Dermis microvascular lymphatic vessel endothelial cell (primary cell): Measurements from ENCODE around the gene SEPTIN12. TPM values are rescaled to one million over a fixed set of nuclear protein-coding genes. Genes with fewer than 3 reads are reported as not detected.

Source experiments
- DNase-seq, 2 donors: peaks; one replicate each; pipeline versions ENCODE4 v3.0.0 to v3.0.0-alpha.2; 2010; ENCODE audit warnings: low read depth in 2 of 2
- total RNA-seq: library from RNA; depleted of rRNA; stranded (reverse); fragments of >200 nt; gene quantifications from 2 replicates; pipeline ENCODE4 v1.2.1, GENCODE V29; 2014

SEPTIN12 gene
- total RNA-seq, 1 donor from 2014 or later: not detected

GRCh38 chr16:4733747-4734062 is 54.4 kb downstream of the SEPTIN12 start:
- DNase-seq: no peak

GRCh38 chr16:4733211-4733742 is 54.9 kb downstream of the SEPTIN12 start:
- no peak for DNase-seq

- no peak for DNase-seq
Observed at GRCh38 chr16:4729876-4730275, 58.3 kb downstream of the SEPTIN12 start.

GRCh38 chr16:4728676-4729075 is 59.5 kb downstream of the SEPTIN12 start:
- DNase-seq: no peak

Other genes starting within 250 kb of the SEPTIN12 start
- 4.7 and 11.9 TPM in 2 replicates for gene CDIP1, start 249.6 kb downstream of the SEPTIN12 start, total RNA-seq
- gene C16orf96, start 232.0 kb downstream of the SEPTIN12 start, total RNA-seq: not detected in 2 replicates
- 3.1 and 5.4 TPM in 2 replicates for gene UBALD1, start 173.5 kb downstream of the SEPTIN12 start, total RNA-seq
- gene MGRN1, start 163.5 kb downstream of the SEPTIN12 start, total RNA-seq: 14.2 and 22.6 TPM in 2 replicates
- gene NUDT16L1, start 94.8 kb downstream of the SEPTIN12 start, total RNA-seq: 24.1 and 33.3 TPM in 2 replicates
- 9.0 and 15.0 TPM in 2 replicates for gene ANKS3, start 54.1 kb downstream of the SEPTIN12 start, total RNA-seq
- 0.13 TPM in 2 replicates for gene DNAAF8, start 53.8 kb downstream of the SEPTIN12 start, total RNA-seq
- 4.4 and 5.8 TPM in 2 replicates for gene ZNF500, start 21.2 kb downstream of the SEPTIN12 start, total RNA-seq
- gene SMIM22, start 7.0 kb upstream of the SEPTIN12 start, total RNA-seq: not detected in 2 replicates
- 27.4 and 30.8 TPM in 2 replicates for gene ROGDI, start 14.3 kb upstream of the SEPTIN12 start, total RNA-seq
- 45.7 and 57.4 TPM in 2 replicates for gene GLYR1, start 58.9 kb upstream of the SEPTIN12 start, total RNA-seq
- gene UBN1, start 59.1 kb upstream of the SEPTIN12 start, total RNA-seq: 14.6 and 27.1 TPM in 2 replicates
- 3.2 and 4.7 TPM in 2 replicates for gene PPL, start 148.8 kb upstream of the SEPTIN12 start, total RNA-seq
- gene SEC14L5, start 170.0 kb upstream of the SEPTIN12 start, total RNA-seq: under 0.01 and 0.13 TPM in 2 replicates
- 12.1 and 18.0 TPM in 2 replicates for gene NAGPA, start 245.6 kb upstream of the SEPTIN12 start, total RNA-seq